BJ (cell line): Measurements from ENCODE around the gene SLC6A6. TPM values are rescaled to one million over a fixed set of nuclear protein-coding genes. Genes with fewer than 3 reads are reported as not detected.

ENCODE experiments used
- CTCF ChIA-PET: fragments of 350-600 bp; formaldehyde crosslinking; extraction: SDS; loops from one replicate; lab custom pipeline; 2021; ENCODE audit warnings: antibody characterized with exemption, inconsistent platforms; lab: Yijun Ruan, JAX
- POLR2A ChIA-PET: fragments of 300-600 bp; sonication (Branson Sonifier 250); formaldehyde crosslinking; extraction: SDS; loops from one replicate; lab custom pipeline; 2021; ENCODE audit warnings: antibody characterized with exemption; lab: Charles Lee
- DNase-seq: peaks from one replicate; pipeline ENCODE4 v3.0.0-alpha.2; 2011; ENCODE audit warnings: low read depth
- H3K27me3 ChIP-seq: 2 replicates; pipeline ENCODE4 v1.6.0; 2011; ENCODE audit warnings: low read length; ENCODE audit not compliant: control insufficient read depth, insufficient read depth
- H3K36me3 ChIP-seq: 2 replicates; pipeline ENCODE4 v1.5.1; 2011; ENCODE audit warnings: low read length; ENCODE audit not compliant: control insufficient read depth, insufficient read depth
- H3K4me3 ChIP-seq: 2 replicates; pipeline ENCODE4 v1.5.1; 2011; ENCODE audit warnings: low read depth, mild to moderate bottlenecking, control low read depth, low read length
- polyA plus RNA-seq: library from polyadenylated mRNA; depleted of rRNA; stranded (reverse); fragments of >200 nt; gene quantifications from 2 replicates; pipeline ENCODE4 v1.2.3, GENCODE V29; 2011
- TF ChIP-seq, protein P1 (sequence below): IDR thresholded peaks from 2 replicates; pipeline ENCODE4 v1.5.1; 2011; ENCODE audit warnings: low read depth, mild to moderate bottlenecking, control low read depth, inconsistent platforms, low read length, moderate library complexity; ENCODE audit not compliant: insufficient read depth

Gene SLC6A6
- polyA plus RNA-seq, 1 experiment: 114 TPM

- Histone ChIP-seq H3K27me3 (peaks cover 2% of the 10 kb centered on the region), H3K36me3 (no peaks in the 10 kb centered on the region), H3K4me3 (no peak overlapping the region)
- ChIA-PET CTCF (interaction anchor here (1.3 to 2.9 kb wide), 2 partner anchors 10 to 14 kb away, joined by 4 to 11 read pairs; no protein-coding TSS in a partner anchor), POLR2A (no interaction called here)
- no peak for DNase-seq
- TF ChIP-seq, protein P1, sequence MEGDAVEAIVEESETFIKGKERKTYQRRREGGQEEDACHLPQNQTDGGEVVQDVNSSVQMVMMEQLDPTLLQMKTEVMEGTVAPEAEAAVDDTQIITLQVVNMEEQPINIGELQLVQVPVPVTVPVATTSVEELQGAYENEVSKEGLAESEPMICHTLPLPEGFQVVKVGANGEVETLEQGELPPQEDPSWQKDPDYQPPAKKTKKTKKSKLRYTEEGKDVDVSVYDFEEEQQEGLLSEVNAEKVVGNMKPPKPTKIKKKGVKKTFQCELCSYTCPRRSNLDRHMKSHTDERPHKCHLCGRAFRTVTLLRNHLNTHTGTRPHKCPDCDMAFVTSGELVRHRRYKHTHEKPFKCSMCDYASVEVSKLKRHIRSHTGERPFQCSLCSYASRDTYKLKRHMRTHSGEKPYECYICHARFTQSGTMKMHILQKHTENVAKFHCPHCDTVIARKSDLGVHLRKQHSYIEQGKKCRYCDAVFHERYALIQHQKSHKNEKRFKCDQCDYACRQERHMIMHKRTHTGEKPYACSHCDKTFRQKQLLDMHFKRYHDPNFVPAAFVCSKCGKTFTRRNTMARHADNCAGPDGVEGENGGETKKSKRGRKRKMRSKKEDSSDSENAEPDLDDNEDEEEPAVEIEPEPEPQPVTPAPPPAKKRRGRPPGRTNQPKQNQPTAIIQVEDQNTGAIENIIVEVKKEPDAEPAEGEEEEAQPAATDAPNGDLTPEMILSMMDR: no peak
Measured at GRCh38 chr3:14364580-14365292, 37.7 kb upstream of the SLC6A6 start.

DNA sequence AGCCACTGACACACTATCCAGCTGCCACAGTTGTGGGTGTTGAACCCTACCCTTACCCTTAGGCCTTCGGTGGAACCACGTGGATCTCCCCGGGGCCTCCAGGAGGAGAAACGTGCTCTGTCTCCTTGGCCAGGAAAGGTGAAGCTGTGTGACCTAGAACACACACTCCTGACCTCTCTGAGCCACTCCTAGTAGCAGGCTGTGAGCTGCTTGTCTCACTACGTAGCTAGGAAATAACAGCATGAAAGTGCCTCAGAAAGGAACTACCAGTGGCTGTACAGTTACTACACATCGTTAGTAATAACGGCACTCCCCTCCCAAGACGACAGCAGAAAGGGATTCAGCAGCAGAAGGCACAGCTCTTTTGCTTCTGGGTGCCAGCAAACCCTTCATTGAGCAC, 36.2 kb upstream of the SLC6A6 start:
- no peak for DNase-seq
- H3K36me3 ChIP-seq: no peaks in the 10 kb centered on the region
- ChIA-PET POLR2A (no interaction called here), CTCF (no interaction called here)
- H3K27me3 ChIP-seq: peaks cover 2% of the 10 kb centered on the region
- TF ChIP-seq, protein P1: no peak
- no peak overlapping the region for H3K4me3 ChIP-seq

GRCh38 chr3:14366915-14367823, 35.2 kb upstream of the SLC6A6 start:
- TF ChIP-seq, protein P1: no peak
- peaks cover 2% of the 10 kb centered on the region for H3K27me3 ChIP-seq
- CTCF ChIA-PET: no interaction called here
- POLR2A ChIA-PET: no interaction called here
- no peak overlapping the region for H3K4me3 ChIP-seq
- H3K36me3 ChIP-seq: no peaks in the 10 kb centered on the region
- DNase-seq: no peak

DNA sequence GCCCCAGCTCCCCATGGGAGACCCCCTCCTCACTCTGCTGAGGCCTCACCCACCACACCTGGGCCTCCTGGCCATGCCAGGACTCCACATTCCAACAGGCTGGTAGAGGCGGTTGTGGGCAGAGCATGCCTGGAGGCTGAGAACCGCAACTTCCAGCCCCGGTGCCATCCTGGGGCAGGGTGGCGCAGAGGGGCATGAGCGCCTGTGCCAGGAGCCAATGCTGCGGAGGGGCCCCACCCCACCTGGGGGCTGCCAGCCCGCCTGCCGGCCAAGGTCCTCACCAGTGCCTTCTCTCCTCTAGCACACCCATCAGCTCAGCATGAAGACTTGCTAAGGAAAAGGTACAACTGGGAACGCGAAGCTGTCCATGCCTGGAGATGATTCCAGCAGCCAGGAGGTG, 34.3 kb upstream of the SLC6A6 start:
- ChIA-PET POLR2A (no interaction called here), CTCF (no interaction called here)
- no peak for DNase-seq
- no peak overlapping the region for H3K4me3 ChIP-seq
- TF ChIP-seq, protein P1: no peak
- peaks cover 2% of the 10 kb centered on the region for H3K27me3 ChIP-seq
- H3K36me3 ChIP-seq: no peaks in the 10 kb centered on the region

DNA sequence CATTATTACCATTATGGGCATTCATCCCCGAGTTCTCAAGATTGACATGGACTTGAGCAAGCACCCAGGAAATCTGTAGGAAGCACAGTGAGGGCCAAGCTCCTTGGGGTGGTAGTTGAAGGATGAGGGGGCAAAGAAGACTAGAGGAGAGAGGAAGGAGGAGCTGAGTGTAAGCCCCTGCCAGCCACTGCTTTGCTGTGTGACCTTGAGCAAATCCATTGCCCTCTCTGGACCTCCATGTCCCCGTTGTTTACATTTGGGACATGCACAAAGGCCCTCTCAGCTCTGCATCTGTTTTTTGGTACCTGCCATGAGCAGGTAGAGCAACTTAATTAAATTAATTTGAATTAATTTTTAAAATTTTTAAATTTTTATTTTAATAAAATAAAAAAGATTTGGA, 33.5 kb upstream of the SLC6A6 start:
- CTCF ChIA-PET: interaction anchor here (1.3 to 1.4 kb wide), 2 partner anchors 14 to 148 kb away, joined by 3 read pairs; no protein-coding TSS in a partner anchor
- no peak overlapping the region for H3K4me3 ChIP-seq
- TF ChIP-seq, protein P1: no peak
- no peaks in the 10 kb centered on the region for H3K36me3 ChIP-seq
- peaks cover 1% of the 10 kb centered on the region for H3K27me3 ChIP-seq
- DNase-seq: no peak
- POLR2A ChIA-PET: no interaction called here
